Hematopoietic multipotent progenitor cell treated with erythropoietin and hydrocortisone succinate and interleukin-3 and kit ligand, for 8 days (in vitro differentiated cells): ENCODE measurements around the gene MMP28.

Experiments
- DNase-seq: peaks from one replicate; pipeline ENCODE4 v3.0.0-alpha.2; 2015

MMP28 gene

GRCh38 chr17:35716897-35717465 lies 78.5 kb downstream of the MMP28 start:
- no peak for DNase-seq

- DNase-seq: no peak
Measured at GRCh38 chr17:35716173-35716572, 79.3 kb downstream of the MMP28 start.
